Gastroesophageal sphincter (tissue), 3 donors: ENCODE data around the gene EXOC4.

Source experiments
- CTCF ChIP-seq, 4 experiments: fragments of 200-600 bp in 2 of 4; fragments of 450-650 bp in 2 of 4; sonication (generic) in 1 of 4; IDR thresholded peaks; one replicate each; pipeline ENCODE4 v1.5.1; 2017 to 2019; ENCODE audit warnings: antibody characterized with exemption in 4 of 4, mild to moderate bottlenecking in 2 of 4, moderate library complexity in 2 of 4
- EP300 ChIP-seq: sonication (generic); formaldehyde crosslinking; IDR thresholded peaks from one replicate; pipeline ENCODE4 v1.6.1; 2017; ENCODE audit warnings: antibody characterized with exemption, mild to moderate bottlenecking
- POLR2A ChIP-seq, 2 donors: fragments of 450-650 bp; IDR thresholded peaks; one replicate each; pipeline ENCODE4 v1.6.1; 2017; ENCODE audit warnings: antibody characterized with exemption in 2 of 2, mild to moderate bottlenecking in 2 of 2, moderate library complexity in 1 of 2
- POLR2AphosphoS5 ChIP-seq: sonication (generic); formaldehyde crosslinking; IDR thresholded peaks from one replicate; pipeline ENCODE4 v1.6.1; 2017; ENCODE audit warnings: antibody characterized with exemption

- no peak for TF ChIP-seq CTCF (IDR thresholded peaks at IDR 0.05)
- TF ChIP-seq POLR2A (IDR thresholded peaks at IDR 0.05), result no peak
- no peak for TF ChIP-seq EP300
- TF ChIP-seq POLR2AphosphoS5, result no peak
Observed at GRCh38 chr7:133491201-133491691, 238.4 kb downstream of the EXOC4 start.
